ENCODE data around the gene IGFBPL1. TPM values are rescaled to one million over a fixed set of nuclear protein-coding genes. Genes with fewer than 3 reads are reported as not detected.

Gene IGFBPL1
- total and polyA plus RNA-seq, 5 donors from 2014 or later = not detected

- Histone ChIP-seq H3K27ac (ENCODE audit: insufficient read depth, low read length, poor library complexity, severe bottlenecking) (no peak overlapping the region), H3K4me3 (ENCODE audit: low read depth, low read length) (no peak overlapping the region), H3K27me3 (ENCODE audit: control insufficient read depth, insufficient read depth, low read length) (no peaks in the 10 kb centered on the region), H3K36me3 (ENCODE audit: control insufficient read depth, insufficient read depth, low read length) (no peaks in the 10 kb centered on the region), H3K9me3 (ENCODE audit: control insufficient read depth in 2 of 2, low read length in 2 of 2) (no peaks in the 10 kb centered on the region), H3K4me1 (ENCODE audit: control insufficient read depth, insufficient read depth, low read length, poor library complexity, severe bottlenecking) (peaks cover 6% of the 10 kb centered on the region)
- DNase-seq (no peak), ATAC-seq (ENCODE audit: low read depth in 2 of 2) (no peak)
- Mint-ChIP-seq H3K4me1 (peaks cover 0 to 7% (median 4%) of the 10 kb centered on the region in 4 donors), H3K9me3 (peaks cover 0 to 1% (median 0%) of the 10 kb centered on the region in 7 donors), H3K27ac (no peak overlapping the region), H3K36me3 (no peaks in the 10 kb centered on the region), H3K4me3 (no peak overlapping the region), H3K27me3 (peaks cover 21% of the 10 kb centered on the region)
Observed at GRCh38 chr9:38387751-38388150, 36.5 kb downstream of the IGFBPL1 start.

- Mint-ChIP-seq H3K27ac (no peak overlapping the region), H3K36me3 (no peaks in the 10 kb centered on the region), H3K9me3 (peaks cover 0 to 1% (median 0%) of the 10 kb centered on the region in 7 donors), H3K27me3 (peaks cover 21% of the 10 kb centered on the region), H3K4me1 (peaks cover 0 to 4% (median 2%) of the 10 kb centered on the region in 4 donors), H3K4me3 (no peak overlapping the region)
- H3K9me3 ChIP-seq (ENCODE audit: control insufficient read depth in 2 of 2, low read length in 2 of 2) = no peaks in the 10 kb centered on the region
- no peaks in the 10 kb centered on the region for H3K36me3 ChIP-seq (ENCODE audit: control insufficient read depth, insufficient read depth, low read length)
- no peak overlapping the region for H3K4me3 ChIP-seq (ENCODE audit: low read depth, low read length)
- H3K27ac ChIP-seq (ENCODE audit: insufficient read depth, low read length, poor library complexity, severe bottlenecking) = no peak overlapping the region
- DNase-seq = no peak
- peaks cover 3% of the 10 kb centered on the region for H3K4me1 ChIP-seq (ENCODE audit: control insufficient read depth, insufficient read depth, low read length, poor library complexity, severe bottlenecking)
- no peak for ATAC-seq (ENCODE audit: low read depth in 2 of 2)
- H3K27me3 ChIP-seq (ENCODE audit: control insufficient read depth, insufficient read depth, low read length) = no peaks in the 10 kb centered on the region
Observed at GRCh38 chr9:38387066-38387465, 37.2 kb downstream of the IGFBPL1 start.

- ATAC-seq (ENCODE audit: low read depth in 2 of 2) (no peak), DNase-seq (no peak)
- Histone ChIP-seq H3K36me3 (ENCODE audit: control insufficient read depth, insufficient read depth, low read length) (no peaks in the 10 kb centered on the region), H3K4me3 (ENCODE audit: low read depth, low read length) (no peak overlapping the region), H3K27ac (ENCODE audit: insufficient read depth, low read length, poor library complexity, severe bottlenecking) (no peak overlapping the region), H3K9me3 (ENCODE audit: control insufficient read depth in 2 of 2, low read length in 2 of 2) (no peaks in the 10 kb centered on the region), H3K27me3 (ENCODE audit: control insufficient read depth, insufficient read depth, low read length) (no peaks in the 10 kb centered on the region), H3K4me1 (ENCODE audit: control insufficient read depth, insufficient read depth, low read length, poor library complexity, severe bottlenecking) (no peaks in the 10 kb centered on the region)
- Mint-ChIP-seq H3K4me3 (no peak overlapping the region), H3K36me3 (no peaks in the 10 kb centered on the region), H3K9me3 (peaks cover 0 to 1% (median 0%) of the 10 kb centered on the region in 7 donors), H3K27me3 (peaks cover 25% of the 10 kb centered on the region), H3K27ac (no peak overlapping the region), H3K4me1 (no peaks in the 10 kb centered on the region)
Observed at GRCh38 chr9:38386319-38386895, 37.8 kb downstream of the IGFBPL1 start.

- ATAC-seq (ENCODE audit: low read depth in 2 of 2) = no peak
- Mint-ChIP-seq H3K9me3 (peaks cover 0 to 1% (median 0%) of the 10 kb centered on the region in 7 donors), H3K27ac (no peak overlapping the region), H3K4me1 (no peaks in the 10 kb centered on the region), H3K36me3 (no peaks in the 10 kb centered on the region), H3K27me3 (peaks cover 25% of the 10 kb centered on the region), H3K4me3 (no peak overlapping the region)
- DNase-seq = no peak
- H3K27ac ChIP-seq (ENCODE audit: insufficient read depth, low read length, poor library complexity, severe bottlenecking) = no peak overlapping the region
- no peak overlapping the region for H3K4me3 ChIP-seq (ENCODE audit: low read depth, low read length)
- H3K27me3 ChIP-seq (ENCODE audit: control insufficient read depth, insufficient read depth, low read length) = no peaks in the 10 kb centered on the region
- H3K4me1 ChIP-seq (ENCODE audit: control insufficient read depth, insufficient read depth, low read length, poor library complexity, severe bottlenecking) = no peaks in the 10 kb centered on the region
- no peaks in the 10 kb centered on the region for H3K9me3 ChIP-seq (ENCODE audit: control insufficient read depth in 2 of 2, low read length in 2 of 2)
- no peaks in the 10 kb centered on the region for H3K36me3 ChIP-seq (ENCODE audit: control insufficient read depth, insufficient read depth, low read length)
Observed at GRCh38 chr9:38385896-38386295, 38.4 kb downstream of the IGFBPL1 start.

GRCh38 chr9:38384990-38385848 is 39.0 kb downstream of the IGFBPL1 start:
- Mint-ChIP-seq H3K27me3 (peaks cover 25% of the 10 kb centered on the region), H3K36me3 (no peaks in the 10 kb centered on the region), H3K4me1 (no peaks in the 10 kb centered on the region), H3K27ac (peak overlapping the region in 1 of 3 donors; percentile 88), H3K4me3 (no peak overlapping the region), H3K9me3 (peaks cover 0 to 1% (median 0%) of the 10 kb centered on the region in 7 donors)
- ATAC-seq (ENCODE audit: low read depth in 2 of 2) (no peak), DNase-seq (no peak)
- H3K27ac ChIP-seq (ENCODE audit: insufficient read depth, low read length, poor library complexity, severe bottlenecking) = no peak overlapping the region
- H3K36me3 ChIP-seq (ENCODE audit: control insufficient read depth, insufficient read depth, low read length) = no peaks in the 10 kb centered on the region
- H3K4me3 ChIP-seq (ENCODE audit: low read depth, low read length) = no peak overlapping the region
- H3K27me3 ChIP-seq (ENCODE audit: control insufficient read depth, insufficient read depth, low read length) = no peaks in the 10 kb centered on the region
- H3K9me3 ChIP-seq (ENCODE audit: control insufficient read depth in 2 of 2, low read length in 2 of 2) = no peaks in the 10 kb centered on the region
- no peaks in the 10 kb centered on the region for H3K4me1 ChIP-seq (ENCODE audit: control insufficient read depth, insufficient read depth, low read length, poor library complexity, severe bottlenecking)

GRCh38 chr9:38382141-38382540 is 42.1 kb downstream of the IGFBPL1 start:
- no peak for ATAC-seq (ENCODE audit: low read depth in 2 of 2)
- Mint-ChIP-seq H3K27me3 (peaks cover 15% of the 10 kb centered on the region), H3K4me1 (no peaks in the 10 kb centered on the region), H3K9me3 (peaks cover 0 to 1% (median 0%) of the 10 kb centered on the region in 7 donors), H3K36me3 (no peaks in the 10 kb centered on the region), H3K27ac (no peak overlapping the region), H3K4me3 (no peak overlapping the region)
- Histone ChIP-seq H3K4me3 (ENCODE audit: low read depth, low read length) (no peak overlapping the region), H3K36me3 (ENCODE audit: control insufficient read depth, insufficient read depth, low read length) (no peaks in the 10 kb centered on the region), H3K27me3 (ENCODE audit: control insufficient read depth, insufficient read depth, low read length) (no peaks in the 10 kb centered on the region), H3K9me3 (ENCODE audit: control insufficient read depth in 2 of 2, low read length in 2 of 2) (no peaks in the 10 kb centered on the region), H3K4me1 (ENCODE audit: control insufficient read depth, insufficient read depth, low read length, poor library complexity, severe bottlenecking) (no peaks in the 10 kb centered on the region), H3K27ac (ENCODE audit: insufficient read depth, low read length, poor library complexity, severe bottlenecking) (no peak overlapping the region)
- DNase-seq = no peak

- Histone ChIP-seq H3K9me3 (ENCODE audit: control insufficient read depth in 2 of 2, low read length in 2 of 2) (no peaks in the 10 kb centered on the region), H3K27ac (ENCODE audit: insufficient read depth, low read length, poor library complexity, severe bottlenecking) (no peak overlapping the region), H3K27me3 (ENCODE audit: control insufficient read depth, insufficient read depth, low read length) (no peaks in the 10 kb centered on the region), H3K4me1 (ENCODE audit: control insufficient read depth, insufficient read depth, low read length, poor library complexity, severe bottlenecking) (no peaks in the 10 kb centered on the region), H3K4me3 (ENCODE audit: low read depth, low read length) (no peak overlapping the region), H3K36me3 (ENCODE audit: control insufficient read depth, insufficient read depth, low read length) (no peaks in the 10 kb centered on the region)
- DNase-seq = no peak
- H3K36me3 Mint-ChIP-seq = no peaks in the 10 kb centered on the region
- no peaks in the 10 kb centered on the region for H3K4me1 Mint-ChIP-seq
- H3K4me3 Mint-ChIP-seq = no peak overlapping the region
- peaks cover 10% of the 10 kb centered on the region for H3K27me3 Mint-ChIP-seq
- H3K27ac Mint-ChIP-seq = no peak overlapping the region
- H3K9me3 Mint-ChIP-seq = peaks cover 0 to 1% (median 0%) of the 10 kb centered on the region in 7 donors
- peak in 1 of 2 donors; percentile 16 for ATAC-seq (ENCODE audit: low read depth in 2 of 2)
Observed at GRCh38 chr9:38380872-38381534, 43.3 kb downstream of the IGFBPL1 start.
